ENCODE data around the gene GID4. TPM values are rescaled to one million over a fixed set of nuclear protein-coding genes. Genes with fewer than 3 reads are reported as not detected.

GID4 gene
- total and polyA plus RNA-seq, 9 of the 15 experiments (the other 6 are each of a cell fraction or from before 2014, with no cell fraction given): 1.2 to 6.4 (median 3.7) TPM

GRCh38 chr17:18004345-18004744, 34.9 kb upstream of the GID4 start:
- no TSS peak for BruUV-seq (replicated peaks)
- TF ChIP-seq ESRRA (IDR thresholded peaks at IDR 0.05; ENCODE audit: borderline replicate concordance, low read depth) (no peak), PHB (CRISPR knock-in tag; IDR thresholded peaks at IDR 0.05) (no peak), MBD2 (IDR thresholded peaks at IDR 0.05; ENCODE audit: borderline replicate concordance, low read depth) (no peak), SETDB1 (IDR thresholded peaks at IDR 0.05; ENCODE audit: low read length) (no peak), POLR3A (IDR thresholded peaks at IDR 0.05; ENCODE audit: borderline replicate concordance, extremely low read depth, insufficient read depth, insufficient read length) (no peak), ZNF232 (CRISPR knock-in tag; IDR thresholded peaks at IDR 0.05) (no peak), ID3 (CRISPR knock-in tag; IDR thresholded peaks at IDR 0.05) (no peak), ID3 (tag; IDR thresholded peaks at IDR 0.05) (no peak), NR4A1 (CRISPR knock-in tag; IDR thresholded peaks at IDR 0.05) (no peak), NR4A1 (tag; IDR thresholded peaks at IDR 0.05) (no peak), FOXJ2 (tag; IDR thresholded peaks at IDR 0.05) (no peak), ZNF507 (tag; conservative IDR thresholded peaks at IDR 0.05) (no peak), ZNF444 (CRISPR knock-in tag; IDR thresholded peaks at IDR 0.05) (no peak), CHD1 (IDR thresholded peaks at IDR 0.05; ENCODE audit: low read length) (no peak), ZNF239 (CRISPR knock-in tag; IDR thresholded peaks at IDR 0.05) (no peak), TCF15 (CRISPR knock-in tag; IDR thresholded peaks at IDR 0.05) (no peak), ZNF282 (CRISPR knock-in tag; IDR thresholded peaks at IDR 0.05) (no peak), ZNF77 (CRISPR knock-in tag; IDR thresholded peaks at IDR 0.05) (no peak)
- TF ChIP-seq, protein P1, sequence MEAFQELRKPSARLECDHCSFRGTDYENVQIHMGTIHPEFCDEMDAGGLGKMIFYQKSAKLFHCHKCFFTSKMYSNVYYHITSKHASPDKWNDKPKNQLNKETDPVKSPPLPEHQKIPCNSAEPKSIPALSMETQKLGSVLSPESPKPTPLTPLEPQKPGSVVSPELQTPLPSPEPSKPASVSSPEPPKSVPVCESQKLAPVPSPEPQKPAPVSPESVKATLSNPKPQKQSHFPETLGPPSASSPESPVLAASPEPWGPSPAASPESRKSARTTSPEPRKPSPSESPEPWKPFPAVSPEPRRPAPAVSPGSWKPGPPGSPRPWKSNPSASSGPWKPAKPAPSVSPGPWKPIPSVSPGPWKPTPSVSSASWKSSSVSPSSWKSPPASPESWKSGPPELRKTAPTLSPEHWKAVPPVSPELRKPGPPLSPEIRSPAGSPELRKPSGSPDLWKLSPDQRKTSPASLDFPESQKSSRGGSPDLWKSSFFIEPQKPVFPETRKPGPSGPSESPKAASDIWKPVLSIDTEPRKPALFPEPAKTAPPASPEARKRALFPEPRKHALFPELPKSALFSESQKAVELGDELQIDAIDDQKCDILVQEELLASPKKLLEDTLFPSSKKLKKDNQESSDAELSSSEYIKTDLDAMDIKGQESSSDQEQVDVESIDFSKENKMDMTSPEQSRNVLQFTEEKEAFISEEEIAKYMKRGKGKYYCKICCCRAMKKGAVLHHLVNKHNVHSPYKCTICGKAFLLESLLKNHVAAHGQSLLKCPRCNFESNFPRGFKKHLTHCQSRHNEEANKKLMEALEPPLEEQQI (IDR thresholded peaks at IDR 0.05): no peak
- TF ChIP-seq, protein P2, sequence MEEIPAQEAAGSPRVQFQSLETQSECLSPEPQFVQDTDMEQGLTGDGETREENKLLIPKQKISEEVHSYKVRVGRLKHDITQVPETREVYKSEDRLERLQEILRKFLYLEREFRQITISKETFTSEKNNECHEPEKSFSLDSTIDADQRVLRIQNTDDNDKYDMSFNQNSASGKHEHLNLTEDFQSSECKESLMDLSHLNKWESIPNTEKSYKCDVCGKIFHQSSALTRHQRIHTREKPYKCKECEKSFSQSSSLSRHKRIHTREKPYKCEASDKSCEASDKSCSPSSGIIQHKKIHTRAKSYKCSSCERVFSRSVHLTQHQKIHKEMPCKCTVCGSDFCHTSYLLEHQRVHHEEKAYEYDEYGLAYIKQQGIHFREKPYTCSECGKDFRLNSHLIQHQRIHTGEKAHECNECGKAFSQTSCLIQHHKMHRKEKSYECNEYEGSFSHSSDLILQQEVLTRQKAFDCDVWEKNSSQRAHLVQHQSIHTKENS (CRISPR knock-in tag; IDR thresholded peaks at IDR 0.05): no peak
- POLR2A ChIA-PET: no interaction called here
- H3K27ac ChIP-seq (ENCODE audit: extremely low read depth, low read depth, low read length): no peak overlapping the region
- intact Hi-C loops (cut with micrococcal nuclease): no loop called here
- no peak for DNase-seq (ENCODE audit: extremely low read depth in 1 of 4, low spot score in 3 of 4)
- no peaks in the 10 kb centered on the region for H3K9me1 ChIP-seq (ENCODE audit: control insufficient read depth, insufficient read depth, low read length)
- H3K79me2 ChIP-seq (ENCODE audit: control insufficient read depth, insufficient read depth, low read length): no peaks in the 10 kb centered on the region
- H3K4me3 ChIP-seq: no peak overlapping the region
- no peaks in the 10 kb centered on the region for H3K9me3 ChIP-seq (replicated peaks; ENCODE audit: control insufficient read depth, insufficient read depth, low read depth, low read length)
- no peak overlapping the region for H3K4me2 ChIP-seq (ENCODE audit: insufficient read depth, low read length)
- no peaks in the 10 kb centered on the region; the same call in 2 of the 3 replicates for H3K36me3 ChIP-seq (ENCODE audit: control insufficient read depth, insufficient read depth, low read length)
- H4K20me1 ChIP-seq (replicated peaks; ENCODE audit: control insufficient read depth, insufficient read depth, low read length): no peaks in the 10 kb centered on the region
- CTCF ChIA-PET (ENCODE audit: low intra/inter-chr PET ratio): no interaction called here
- no peak overlapping the region for H2AFZ ChIP-seq (ENCODE audit: low read depth, low read length)
- WGBS (ENCODE audit: insufficient coverage, low coverage, missing lambda C conversion rate): 32% methylated on average over 9 of the region's 9 CpGs
- peaks cover 0 to 10% of the 10 kb centered on the region in 2 experiments; a peak in 3 of 5 replicates for H3K4me1 ChIP-seq (replicated peaks in 1 of 2; ENCODE audit: control insufficient read depth in 2 of 2, insufficient read depth in 2 of 2, low read length in 2 of 2)
- in situ Hi-C loops (cut with MboI): no loop called here
- no peaks in the 10 kb centered on the region for H3K27me3 ChIP-seq (ENCODE audit: control insufficient read depth in 2 of 2, insufficient read depth in 2 of 2, low read length in 2 of 2)
- no peak for FAIRE-seq
- ATAC-seq: no peak
- no peak overlapping the region for H3K9ac ChIP-seq (ENCODE audit: insufficient read depth in 1 of 2, low read depth in 2 of 2, low read length in 2 of 2)
